K562 (cell line): ENCODE results near the gene BTAF1. TPM values are rescaled to one million over a fixed set of nuclear protein-coding genes. Genes with fewer than 3 reads are reported as not detected.

ENCODE experiments used
- ATAC-seq: fragments of 200-7000 bp; cut with Tn5 transposase; 3 replicates; pipeline ENCODE4 v1.9.1; 2020; ENCODE audit warnings: moderate library complexity
- BruUV-seq: library from RNA; stranded (reverse); fragments of 400-500 nt; replicated peaks from 2 replicates; lab custom pipeline; 2021; lab: Mats Ljungman, UMichigan
- CTCF ChIA-PET: fragments of 300-600 bp; formaldehyde crosslinking; extraction: SDS; loops from one replicate; lab custom pipeline; 2021; ENCODE audit warnings: low intra/inter-chr PET ratio; lab: Yijun Ruan, JAX
- POLR2A ChIA-PET: fragments of 300-600, 350-650 bp; sonication (Branson Sonifier 250); formaldehyde crosslinking; extraction: SDS; loops from one replicate; lab custom pipeline; 2021; ENCODE audit warnings: antibody characterized with exemption, inconsistent platforms; lab: Yijun Ruan, JAX
- DNase-seq, 4 experiments: peaks; one replicate each; pipeline versions ENCODE4 v3.0.0 to v3.0.0-alpha.2; 2011 to 2018; ENCODE audit warnings: low spot score in 3 of 4, mixed read lengths in 3 of 4; ENCODE audit errors: extremely low read depth in 1 of 4
- FAIRE-seq: peaks from 2 replicates; lab custom pipeline; 2011; peaks lifted over from hg19 to GRCh38; lab: Jason Lieb, UNC
- H2AFZ ChIP-seq: 2 replicates; pipeline ENCODE4 v1.6.0; 2011; ENCODE audit warnings: low read depth, low read length, control low read depth, inconsistent platforms
- H3K27ac ChIP-seq: fragments of 200-600 bp; 3 replicates; pipeline ENCODE4 v1.8.0; 2011; ENCODE audit warnings: low read depth, mild to moderate bottlenecking, control low read depth, inconsistent platforms, low read length, moderate library complexity, mixed read lengths; ENCODE audit errors: extremely low read depth
- H3K27me3 ChIP-seq, 2 experiments: fragments of 300-600 bp in 1 of 2; 2 replicates in 1 of 2; 3 replicates in 1 of 2; pipeline versions ENCODE4 v1.6.0 to v1.8.0; 2011; ENCODE audit warnings: inconsistent platforms in 2 of 2, low read length in 2 of 2, mild to moderate bottlenecking in 1 of 2, mixed read lengths in 1 of 2, moderate library complexity in 1 of 2; ENCODE audit not compliant: control insufficient read depth in 2 of 2, insufficient read depth in 2 of 2
- H3K36me3 ChIP-seq: fragments of 300-600 bp; 3 replicates; pipeline ENCODE4 v1.8.0; 2011; ENCODE audit warnings: mild to moderate bottlenecking, low read length, inconsistent platforms; ENCODE audit not compliant: control insufficient read depth, insufficient read depth
- H3K4me1 ChIP-seq, 2 experiments: fragments of 200-600 bp in 1 of 2; replicated peaks in 1 of 2; 2 replicates in 1 of 2; 3 replicates in 1 of 2; pipeline versions ENCODE4 v1.5.1 to v1.8.0; 2011; ENCODE audit warnings: inconsistent platforms in 2 of 2, low read length in 2 of 2, mild to moderate bottlenecking in 1 of 2, mixed read lengths in 1 of 2, moderate library complexity in 1 of 2; ENCODE audit not compliant: control insufficient read depth in 2 of 2, insufficient read depth in 2 of 2
- H3K4me2 ChIP-seq: 2 replicates; pipeline ENCODE4 v1.6.1; 2011; ENCODE audit warnings: low read length, control low read depth, inconsistent platforms, mixed read lengths; ENCODE audit not compliant: insufficient read depth
- H3K4me3 ChIP-seq: fragments of 200-600 bp; sonication (generic), shearing (Covaris generic); 2 replicates; pipeline ENCODE4 v1.5.1; 2016; ENCODE audit warnings: control low read depth, inconsistent platforms
- H3K79me2 ChIP-seq: fragments of 200-600 bp; 3 replicates; pipeline ENCODE4 v1.8.0; 2011; ENCODE audit warnings: low read length, inconsistent platforms; ENCODE audit not compliant: control insufficient read depth, insufficient read depth
- H3K9ac ChIP-seq, 2 experiments: 2 replicates each; pipeline versions ENCODE4 v1.6.0 to v1.6.1; 2011; ENCODE audit warnings: low read depth in 2 of 2, low read length in 2 of 2, control low read depth in 1 of 2, inconsistent platforms in 1 of 2, mild to moderate bottlenecking in 1 of 2, mixed read lengths in 1 of 2; ENCODE audit not compliant: insufficient read depth in 1 of 2
- H3K9me1 ChIP-seq: one replicate; pipeline ENCODE4 v1.6.0; 2011; ENCODE audit warnings: inconsistent platforms, mild to moderate bottlenecking, low read length, moderate library complexity; ENCODE audit not compliant: control insufficient read depth, insufficient read depth
- H3K9me3 ChIP-seq: replicated peaks from 2 replicates; pipeline ENCODE4 v1.5.1; 2011; ENCODE audit warnings: low read depth, low read length, inconsistent platforms; ENCODE audit not compliant: control insufficient read depth, insufficient read depth
- H4K20me1 ChIP-seq: replicated peaks from 2 replicates; pipeline ENCODE4 v1.6.1; 2011; ENCODE audit warnings: low read length, inconsistent platforms, mixed read lengths; ENCODE audit not compliant: control insufficient read depth, insufficient read depth
- ELF4 ChIP-seq: fragments of 450-650 bp; formaldehyde crosslinking; IDR thresholded peaks from 2 replicates; pipeline ENCODE4 v1.4.0; 2022; ENCODE audit warnings: missing genetic modification characterization
- ESRRB ChIP-seq: fragments of 250-450 bp; sonication (Bioruptor Pico); IDR thresholded peaks from 2 replicates; pipeline ENCODE4 v1.5.0; 2020; ENCODE audit warnings: mild to moderate bottlenecking, moderate library complexity, borderline replicate concordance
- KDM5B ChIP-seq: fragments of 200-600 bp; sonication (generic); IDR thresholded peaks from 2 replicates; pipeline ENCODE4 v1.6.1; 2012; ENCODE audit warnings: low read depth, mild to moderate bottlenecking, moderate library complexity, low read length, control low read depth, inconsistent platforms; ENCODE audit not compliant: insufficient replicate concordance
- RAD51 ChIP-seq: fragments of 450-650 bp; IDR thresholded peaks from 2 replicates; pipeline ENCODE4 v1.7.1; 2016; ENCODE audit warnings: low read depth, mild to moderate bottlenecking, borderline replicate concordance
- RUNX1 ChIP-seq: sonication (generic); IDR thresholded peaks from 2 replicates; pipeline ENCODE4 v1.6.1; 2016; ENCODE audit warnings: antibody characterized with exemption, low read depth
- SPI1 ChIP-seq: IDR thresholded peaks from 2 replicates; pipeline ENCODE4 v1.6.1; 2011; ENCODE audit warnings: low read depth, low read length, control low read depth, borderline replicate concordance
- in situ Hi-C: fragments of 300-500 bp; cut with MboI; formaldehyde crosslinking; loops from 4 replicates; pipeline ENCODE4 v1.15.0; 2018; ENCODE audit warnings: inconsistent platforms, mixed read lengths
- intact Hi-C: fragments of 100-400 bp; cut with micrococcal nuclease; formaldehyde crosslinking; loops from 2 replicates; pipeline ENCODE4 v1.14.2; 2022
- polyA plus RNA-seq, 8 experiments: library from polyadenylated mRNA; depleted of rRNA in 4 of 8; stranded (reverse) in 5 of 8; unstranded in 3 of 8; fragments of >200 nt; fragmentation: Nextera tagmentation in 2 of 8; fragmentation: Illumina TruSeq in 1 of 8; extraction: Ambion mirVana in 2 of 8; extraction: Trizol in 1 of 8; gene quantifications; 2 replicates each; pipeline versions ENCODE4 v1.2.1 to v1.2.3, GENCODE V29; 2011 to 2014; ENCODE audit warnings: inconsistent platforms in 1 of 8, missing spikeins in 1 of 8
- total RNA-seq, 7 experiments: library from RNA; depleted of rRNA in 6 of 7; stranded (reverse); fragments of >200 nt in 6 of 7; fragmentation: Illumina TruSeq in 2 of 7; extraction: Trizol in 2 of 7; gene quantifications; 2 replicates each; pipeline versions ENCODE4 v1.2.1 to v1.2.3, GENCODE V29; 2011 to 2021; ENCODE audit warnings: low replicate concordance in 1 of 7
- TF ChIP-seq, protein P1 (sequence below), 2 experiments: fragments of 250-450 bp in 1 of 2; fragments of 450-650 bp in 1 of 2; sonication (Bioruptor Pico) in 1 of 2; IDR thresholded peaks; 2 replicates each; pipeline versions ENCODE4 v1.6.1 to v1.8.0; 2016 to 2021; ENCODE audit warnings: mild to moderate bottlenecking in 2 of 2, moderate library complexity in 2 of 2, missing compliant biosample characterization in 1 of 2, missing genetic modification characterization in 1 of 2
- TF ChIP-seq, protein P2 (sequence below), 3 experiments: IDR thresholded peaks in 2 of 3; conservative IDR thresholded peaks in 1 of 3; 2 replicates each; pipeline ENCODE4 v1.5.1; 2011 to 2012; ENCODE audit warnings: low read length in 3 of 3, mild to moderate bottlenecking in 3 of 3, control low read depth in 2 of 3, improper control_type of control experiment in 1 of 3, inconsistent platforms in 1 of 3, low read depth in 1 of 3, mixed read lengths in 1 of 3, moderate library complexity in 1 of 3; ENCODE audit not compliant: insufficient read depth in 2 of 3
- TF ChIP-seq, protein P3 (sequence below): fragments of 450-650 bp; formaldehyde crosslinking; IDR thresholded peaks from 2 replicates; pipeline ENCODE4 v1.4.0; 2020; ENCODE audit warnings: mild to moderate bottlenecking

BTAF1 gene
- total and polyA plus RNA-seq, 9 of the 15 experiments (the other 6 are each of a cell fraction or from before 2014, with no cell fraction given): 6.6 to 70.7 (median 30.5) TPM

DNA sequence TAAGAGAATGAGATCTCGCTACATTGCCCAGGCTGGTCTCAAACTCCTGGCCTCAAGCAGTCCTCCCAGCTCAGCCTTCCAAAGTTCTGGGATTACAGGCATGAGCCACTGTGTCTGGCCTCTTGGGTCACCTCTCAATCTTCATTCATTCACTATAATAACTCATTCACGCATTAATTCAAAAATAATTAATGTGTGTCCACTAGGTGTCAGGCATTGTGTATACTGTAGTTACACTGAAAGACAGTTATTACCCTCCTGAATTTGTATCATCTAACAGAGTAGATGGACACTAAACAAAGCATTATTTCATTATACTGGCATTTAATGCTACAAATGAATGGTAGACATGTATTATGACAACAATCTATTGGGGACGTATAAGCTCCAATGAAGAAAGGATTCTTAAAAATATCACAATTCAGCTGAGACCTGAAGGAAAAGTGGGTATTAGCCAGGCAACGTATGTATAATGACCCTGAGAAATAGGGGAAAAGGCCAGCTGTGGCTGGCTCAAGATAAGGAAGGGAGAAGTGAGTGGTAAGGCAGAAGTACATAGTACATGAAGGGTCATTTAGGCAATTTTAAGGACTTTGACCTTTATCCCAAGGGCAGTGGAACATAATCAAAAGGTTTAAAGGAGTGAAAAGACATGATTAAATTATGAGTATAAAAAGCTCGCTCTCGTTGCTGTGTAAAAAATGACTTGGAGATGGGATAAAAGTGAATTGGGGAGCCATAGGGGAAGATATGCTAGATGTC is 150.7 kb downstream of the BTAF1 start (continued):
- TF ChIP-seq, protein P1, sequence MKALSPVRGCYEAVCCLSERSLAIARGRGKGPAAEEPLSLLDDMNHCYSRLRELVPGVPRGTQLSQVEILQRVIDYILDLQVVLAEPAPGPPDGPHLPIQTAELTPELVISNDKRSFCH (CRISPR knock-in tag; IDR thresholded peaks at IDR 0.05): no peak
- TF ChIP-seq, protein P1 (tag; IDR thresholded peaks at IDR 0.05): no peak
- TF ChIP-seq, protein P2, sequence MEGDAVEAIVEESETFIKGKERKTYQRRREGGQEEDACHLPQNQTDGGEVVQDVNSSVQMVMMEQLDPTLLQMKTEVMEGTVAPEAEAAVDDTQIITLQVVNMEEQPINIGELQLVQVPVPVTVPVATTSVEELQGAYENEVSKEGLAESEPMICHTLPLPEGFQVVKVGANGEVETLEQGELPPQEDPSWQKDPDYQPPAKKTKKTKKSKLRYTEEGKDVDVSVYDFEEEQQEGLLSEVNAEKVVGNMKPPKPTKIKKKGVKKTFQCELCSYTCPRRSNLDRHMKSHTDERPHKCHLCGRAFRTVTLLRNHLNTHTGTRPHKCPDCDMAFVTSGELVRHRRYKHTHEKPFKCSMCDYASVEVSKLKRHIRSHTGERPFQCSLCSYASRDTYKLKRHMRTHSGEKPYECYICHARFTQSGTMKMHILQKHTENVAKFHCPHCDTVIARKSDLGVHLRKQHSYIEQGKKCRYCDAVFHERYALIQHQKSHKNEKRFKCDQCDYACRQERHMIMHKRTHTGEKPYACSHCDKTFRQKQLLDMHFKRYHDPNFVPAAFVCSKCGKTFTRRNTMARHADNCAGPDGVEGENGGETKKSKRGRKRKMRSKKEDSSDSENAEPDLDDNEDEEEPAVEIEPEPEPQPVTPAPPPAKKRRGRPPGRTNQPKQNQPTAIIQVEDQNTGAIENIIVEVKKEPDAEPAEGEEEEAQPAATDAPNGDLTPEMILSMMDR (IDR thresholded peaks at IDR 0.05 in 2 of 3, conservative IDR thresholded peaks at IDR 0.05 in 1 of 3; ENCODE audit: insufficient read depth in 2 of 3, low read depth in 1 of 3, low read length in 3 of 3): peak in 1 of 3 experiments; percentile 29; a peak in 1 of 6 replicates
- TF ChIP-seq ESRRB (CRISPR knock-in tag) (no peak), ELF4 (CRISPR knock-in tag) (no peak)

DNA sequence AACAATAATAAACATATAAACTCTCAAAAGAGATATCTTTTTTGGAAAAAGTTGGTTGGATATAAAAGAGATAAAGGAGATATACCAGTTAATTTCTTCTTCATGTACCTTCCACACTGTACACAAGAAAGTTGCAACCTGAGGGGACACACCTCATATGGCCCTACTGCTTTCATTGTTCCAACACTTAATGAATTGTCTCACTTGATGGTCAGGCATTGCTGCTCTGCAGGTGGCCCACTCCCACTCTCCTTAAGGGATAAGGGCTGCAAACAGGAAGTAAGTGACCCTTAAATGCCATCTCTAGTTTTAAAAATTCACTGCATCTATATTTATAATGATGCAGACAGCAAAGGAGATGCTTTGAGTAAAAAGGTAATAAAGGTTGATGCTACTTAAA is 152.3 kb downstream of the BTAF1 start:
- H3K9ac ChIP-seq: no peak overlapping the region
- H3K4me2 ChIP-seq: no peak overlapping the region
- ChIA-PET CTCF (no interaction called here), POLR2A (interaction anchor here (1.0 kb wide), 1 partner anchor 21 kb away, joined by 3 read pairs; no protein-coding TSS in a partner anchor)
- no peak for FAIRE-seq
- no peaks in the 10 kb centered on the region for H3K4me1 ChIP-seq
- no peaks in the 10 kb centered on the region for H3K79me2 ChIP-seq
- H3K27me3 ChIP-seq: no peaks in the 10 kb centered on the region
- H2AFZ ChIP-seq: no peak overlapping the region
- ATAC-seq: no peak
- H3K27ac ChIP-seq: no peak overlapping the region
- DNase-seq: no peak
- in situ Hi-C loops (loop anchor here (25.0 kb wide), 1 partner anchor 211 kb away; the partner anchor contains the start of genes CPEB3 and MARCHF5), intact Hi-C loops (no loop called here)
- no peaks in the 10 kb centered on the region for H3K9me3 ChIP-seq
- H4K20me1 ChIP-seq: no peaks in the 10 kb centered on the region
- H3K9me1 ChIP-seq: no peaks in the 10 kb centered on the region
- no peak overlapping the region for H3K4me3 ChIP-seq
- H3K36me3 ChIP-seq: no peaks in the 10 kb centered on the region
- BruUV-seq: no TSS peak
- TF ChIP-seq SPI1 (no peak), KDM5B (no peak), RAD51 (no peak), RUNX1 (no peak)
- TF ChIP-seq, protein P3, sequence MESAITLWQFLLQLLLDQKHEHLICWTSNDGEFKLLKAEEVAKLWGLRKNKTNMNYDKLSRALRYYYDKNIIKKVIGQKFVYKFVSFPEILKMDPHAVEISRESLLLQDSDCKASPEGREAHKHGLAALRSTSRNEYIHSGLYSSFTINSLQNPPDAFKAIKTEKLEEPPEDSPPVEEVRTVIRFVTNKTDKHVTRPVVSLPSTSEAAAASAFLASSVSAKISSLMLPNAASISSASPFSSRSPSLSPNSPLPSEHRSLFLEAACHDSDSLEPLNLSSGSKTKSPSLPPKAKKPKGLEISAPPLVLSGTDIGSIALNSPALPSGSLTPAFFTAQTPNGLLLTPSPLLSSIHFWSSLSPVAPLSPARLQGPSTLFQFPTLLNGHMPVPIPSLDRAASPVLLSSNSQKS (CRISPR knock-in tag): no peak
